Nephron progenitor cell (in vitro differentiated cells): ENCODE data around the gene ABCG4.

Source experiments
- DNase-seq: peaks from one replicate; pipeline ENCODE4 v3.0.0; 2021
- H3K27ac Mint-ChIP-seq: 2 replicates; pipeline ENCODE4 v1.8.0; 2021; ENCODE audit warnings: mild to moderate bottlenecking, moderate library complexity, mixed read lengths
- H3K27me3 Mint-ChIP-seq: 2 replicates; pipeline ENCODE4 v1.8.0; 2021; ENCODE audit warnings: mild to moderate bottlenecking, low read depth, mixed read lengths; ENCODE audit not compliant: poor library complexity
- H3K36me3 Mint-ChIP-seq: 2 replicates; pipeline ENCODE4 v1.8.0; 2021; ENCODE audit warnings: low read depth, mixed read lengths
- H3K4me1 Mint-ChIP-seq: 2 replicates; pipeline ENCODE4 v1.8.0; 2021; ENCODE audit warnings: mixed read lengths
- H3K4me3 Mint-ChIP-seq: 2 replicates; pipeline ENCODE4 v1.8.0; 2021; ENCODE audit warnings: mild to moderate bottlenecking, moderate library complexity, mixed read lengths
- H3K9me3 Mint-ChIP-seq: 2 replicates; pipeline ENCODE4 v1.8.0; 2021; ENCODE audit warnings: mild to moderate bottlenecking, moderate library complexity, mixed read lengths
- CTCF ChIP-seq: fragments of 200-600 bp; sonication (generic); IDR thresholded peaks from 2 replicates; pipeline ENCODE4 v1.5.0; 2021; ENCODE audit warnings: antibody characterized with exemption

Gene ABCG4

GRCh38 chr11:119120639-119121007 lies 28.2 kb upstream of the ABCG4 start:
- Mint-ChIP-seq H3K9me3 (no peaks in the 10 kb centered on the region), H3K27ac (peak overlapping the region; percentile 73), H3K27me3 (peaks cover 3% of the 10 kb centered on the region), H3K36me3 (peaks cover 18% of the 10 kb centered on the region), H3K4me3 (peak overlapping the region; percentile 98), H3K4me1 (peaks cover 31% of the 10 kb centered on the region)
- DNase-seq, result peak; percentile 46
- TF ChIP-seq CTCF, result no peak

GRCh38 chr11:119121008-119121810 lies 27.6 kb upstream of the ABCG4 start, which contains the start of gene HINFP:
Gene HINFP (plus strand): TSS chr11:119121580. CDS start chr11:119126945, 5,365 bp downstream.
- H3K27ac Mint-ChIP-seq, result peak within 1 kb of the TSS; percentile 89
- H3K9me3 Mint-ChIP-seq, result no peaks in the 10 kb centered on the region
- H3K36me3 Mint-ChIP-seq, result peaks cover 18% of the 10 kb centered on the region
- peaks cover 3% of the 10 kb centered on the region for H3K27me3 Mint-ChIP-seq
- peak; percentile 99 for DNase-seq
- H3K4me3 Mint-ChIP-seq, result peak within 1 kb of the TSS; percentile 98
- TF ChIP-seq CTCF, result no peak
- peaks cover 30% of the 10 kb centered on the region for H3K4me1 Mint-ChIP-seq

DNA sequence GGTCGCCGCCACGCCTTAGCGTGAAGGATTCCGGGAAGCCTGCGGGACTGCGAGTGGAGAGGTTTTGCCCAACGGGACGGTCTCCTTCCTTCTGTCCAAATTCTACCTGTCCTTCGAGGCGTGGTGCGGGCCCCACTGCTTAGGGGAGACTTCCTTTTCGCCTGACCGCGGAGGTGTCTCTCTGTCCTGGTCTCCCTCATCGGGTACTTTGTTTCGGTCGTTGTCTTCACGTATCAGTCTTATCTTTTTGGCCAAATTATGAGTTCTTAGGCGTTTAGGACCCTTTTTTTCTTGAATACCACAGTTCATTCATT lies 27.1 kb upstream of the ABCG4 start:
- DNase-seq, result no peak
- Mint-ChIP-seq H3K4me1 (peaks cover 32% of the 10 kb centered on the region), H3K27ac (peak overlapping the region; percentile 89), H3K27me3 (peaks cover 3% of the 10 kb centered on the region), H3K4me3 (peak overlapping the region; percentile 98), H3K9me3 (no peaks in the 10 kb centered on the region), H3K36me3 (peaks cover 20% of the 10 kb centered on the region)
- no peak for TF ChIP-seq CTCF

DNA sequence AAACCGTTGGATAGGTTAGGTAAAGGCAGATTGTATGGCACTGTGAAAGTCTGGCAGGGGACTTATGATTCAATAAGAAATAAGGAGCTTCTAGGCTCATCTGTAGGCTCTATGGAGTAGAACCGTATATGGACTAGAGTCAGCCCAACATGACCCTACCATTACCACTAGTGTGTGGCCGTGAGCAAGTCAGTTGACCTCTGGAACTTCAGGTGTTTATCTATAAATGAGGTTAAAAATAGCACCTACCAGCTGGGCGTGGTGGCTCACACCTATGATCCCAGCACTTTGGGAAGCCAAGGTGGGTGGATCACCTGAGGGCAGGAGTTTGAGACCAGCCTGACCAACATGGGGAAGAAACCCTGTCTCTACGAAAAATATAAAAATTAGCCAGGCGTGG lies 23.0 kb upstream of the ABCG4 start:
- DNase-seq, result no peak
- no peak for TF ChIP-seq CTCF
- H3K9me3 Mint-ChIP-seq, result no peaks in the 10 kb centered on the region
- peaks cover 30% of the 10 kb centered on the region for H3K4me1 Mint-ChIP-seq
- peaks cover 50% of the 10 kb centered on the region for H3K36me3 Mint-ChIP-seq
- no peak overlapping the region for H3K27ac Mint-ChIP-seq
- H3K4me3 Mint-ChIP-seq, result no peak overlapping the region
- H3K27me3 Mint-ChIP-seq, result peaks cover 3% of the 10 kb centered on the region

- Mint-ChIP-seq H3K27ac (peak overlapping the region; percentile 78), H3K9me3 (no peaks in the 10 kb centered on the region), H3K4me1 (peaks cover 26% of the 10 kb centered on the region), H3K27me3 (peaks cover 7% of the 10 kb centered on the region), H3K36me3 (peaks cover 60% of the 10 kb centered on the region), H3K4me3 (no peak overlapping the region)
- no peak for TF ChIP-seq CTCF
- DNase-seq, result no peak
These were observed 22.1 kb upstream of the ABCG4 start for GRCh38 chr11:119126675-119127268.

- Mint-ChIP-seq H3K4me1 (peaks cover 10% of the 10 kb centered on the region), H3K27ac (peak overlapping the region; percentile 39), H3K36me3 (peaks cover 68% of the 10 kb centered on the region), H3K9me3 (no peaks in the 10 kb centered on the region), H3K27me3 (peaks cover 3% of the 10 kb centered on the region), H3K4me3 (no peak overlapping the region)
- DNase-seq, result no peak
- no peak for TF ChIP-seq CTCF
These were observed 18.2 kb upstream of the ABCG4 start for GRCh38 chr11:119130662-119131061.
